ENCODE measurements around the gene CAPN11.
A peak's percentile ranks its signal among the peaks of the same experiment; 100 is the strongest.
"Not testable (repeated sequence)": the region's sequence is repeated elsewhere in the genome, so short reads cannot be mapped to it uniquely, and the experiment has no call there.

Gene CAPN11

DNA sequence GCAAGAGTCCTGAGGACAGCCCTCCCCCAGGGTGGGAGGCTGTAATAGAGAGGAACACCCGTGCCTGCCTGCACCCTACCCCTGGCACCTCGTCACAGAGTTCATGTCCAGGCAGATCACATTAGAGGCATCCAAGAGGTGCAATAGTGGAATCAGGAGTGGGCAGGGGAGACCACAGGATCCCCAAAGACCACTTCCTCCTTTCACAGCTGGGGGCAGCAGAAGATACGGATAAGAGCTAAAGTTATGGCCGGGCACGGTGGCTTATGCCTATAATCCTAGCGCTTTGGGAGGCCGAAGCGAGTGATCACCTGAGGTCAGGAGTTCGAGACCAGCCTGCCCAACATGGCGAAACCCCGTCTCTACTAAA, 1.5 kb upstream of the CAPN11 start:
- DNase-seq, result no peak

DNA sequence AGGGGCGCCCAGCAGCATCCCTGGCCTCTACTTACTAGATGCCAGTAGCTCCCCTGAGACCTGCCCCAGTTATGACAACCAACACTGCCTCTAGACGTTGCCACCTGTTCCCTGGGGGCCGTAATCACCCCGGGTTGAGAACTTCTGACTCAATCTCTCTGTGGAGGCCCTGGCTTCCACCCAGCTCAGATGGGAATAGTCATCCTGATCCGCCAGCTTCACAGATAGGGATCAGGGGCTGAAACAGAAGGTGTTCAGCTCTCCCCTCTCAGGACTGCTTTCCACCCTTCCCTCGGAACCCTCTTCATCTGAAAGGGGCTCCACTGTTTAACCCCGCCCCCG, 3.3 kb downstream of the CAPN11 start:
- DNase-seq, result no peak

GRCh38 chr6:44162876-44163625, 4.4 kb downstream of the CAPN11 start:
- DNase-seq, result no peak

- DNase-seq, result no peak
These were observed 7.5 kb downstream of the CAPN11 start for GRCh38 chr6:44166116-44166515.

- no peak for DNase-seq
These were observed 8.1 kb downstream of the CAPN11 start for GRCh38 chr6:44166591-44167184.

GRCh38 chr6:44167567-44167966, 8.9 kb downstream of the CAPN11 start:
- no peak for DNase-seq

GRCh38 chr6:44169154-44169553, 10.5 kb downstream of the CAPN11 start:
- DNase-seq, result no peak

DNA sequence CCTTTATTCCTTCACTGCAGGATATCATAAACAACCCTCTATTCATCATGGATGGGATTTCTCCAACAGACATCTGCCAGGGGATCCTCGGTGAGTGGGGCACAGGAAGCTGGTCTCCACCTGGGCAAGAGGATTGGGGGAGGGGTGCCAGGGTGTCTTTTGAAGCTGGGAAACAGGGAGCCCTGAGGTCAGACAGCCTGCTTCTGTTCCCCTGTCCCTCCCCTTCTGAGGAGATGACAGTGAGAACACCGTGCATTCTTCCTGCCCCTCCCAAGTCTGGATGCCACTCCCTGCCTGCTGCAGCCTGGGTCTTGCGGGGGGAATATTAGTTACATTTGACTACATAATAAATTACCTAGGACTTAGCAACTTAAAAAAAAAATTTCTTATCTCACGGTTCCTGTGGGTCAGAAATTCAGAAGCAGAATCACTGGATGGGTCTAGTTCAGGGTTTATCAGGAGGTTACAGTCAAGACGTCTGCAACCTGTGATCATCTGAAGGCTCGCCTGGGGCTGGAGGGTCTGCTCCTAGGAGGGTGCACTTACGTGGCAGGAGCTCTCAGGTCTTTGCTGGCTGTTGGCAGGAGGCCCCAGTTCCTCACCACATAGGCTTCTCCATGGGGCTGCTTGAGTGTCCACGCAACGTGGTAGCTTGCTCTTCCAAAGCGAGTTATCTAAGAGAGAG, 11.4 kb downstream of the CAPN11 start:
- no peak for DNase-seq

DNA sequence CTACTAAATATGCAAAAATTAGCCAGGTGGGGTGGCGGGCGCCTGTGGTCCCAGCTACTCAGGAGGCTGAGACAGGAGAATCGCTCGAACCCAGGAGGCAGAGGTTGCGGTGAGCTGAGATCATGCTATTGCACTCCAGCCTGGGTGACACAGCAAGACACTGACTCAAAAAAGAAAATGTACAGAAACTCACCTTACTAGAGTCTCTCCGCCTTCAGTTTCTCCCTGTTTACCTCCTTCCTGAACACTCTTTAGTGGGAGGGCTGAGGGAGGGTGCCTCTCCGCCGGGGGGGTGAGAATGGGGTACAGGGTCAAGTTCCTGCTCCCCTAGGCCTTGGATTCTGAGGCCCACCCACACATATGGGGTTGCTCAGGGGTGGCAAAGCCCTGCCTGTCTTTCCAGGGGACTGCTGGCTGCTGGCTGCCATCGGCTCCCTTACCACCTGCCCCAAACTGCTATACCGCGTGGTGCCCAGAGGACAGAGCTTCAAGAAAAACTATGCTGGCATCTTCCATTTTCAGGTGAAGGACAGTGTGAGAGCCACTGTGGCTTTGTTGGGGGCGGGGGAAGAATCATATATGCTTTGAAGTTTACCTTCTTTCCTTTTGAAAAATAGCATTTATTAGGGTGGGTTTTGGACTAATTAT, 13.4 kb downstream of the CAPN11 start:
- no peak for DNase-seq

- peak; percentile 67 for DNase-seq
These were observed 14.3 kb downstream of the CAPN11 start for GRCh38 chr6:44172731-44173500.

- no peak for DNase-seq
These were observed 17.6 kb downstream of the CAPN11 start for GRCh38 chr6:44176130-44176761.

DNA sequence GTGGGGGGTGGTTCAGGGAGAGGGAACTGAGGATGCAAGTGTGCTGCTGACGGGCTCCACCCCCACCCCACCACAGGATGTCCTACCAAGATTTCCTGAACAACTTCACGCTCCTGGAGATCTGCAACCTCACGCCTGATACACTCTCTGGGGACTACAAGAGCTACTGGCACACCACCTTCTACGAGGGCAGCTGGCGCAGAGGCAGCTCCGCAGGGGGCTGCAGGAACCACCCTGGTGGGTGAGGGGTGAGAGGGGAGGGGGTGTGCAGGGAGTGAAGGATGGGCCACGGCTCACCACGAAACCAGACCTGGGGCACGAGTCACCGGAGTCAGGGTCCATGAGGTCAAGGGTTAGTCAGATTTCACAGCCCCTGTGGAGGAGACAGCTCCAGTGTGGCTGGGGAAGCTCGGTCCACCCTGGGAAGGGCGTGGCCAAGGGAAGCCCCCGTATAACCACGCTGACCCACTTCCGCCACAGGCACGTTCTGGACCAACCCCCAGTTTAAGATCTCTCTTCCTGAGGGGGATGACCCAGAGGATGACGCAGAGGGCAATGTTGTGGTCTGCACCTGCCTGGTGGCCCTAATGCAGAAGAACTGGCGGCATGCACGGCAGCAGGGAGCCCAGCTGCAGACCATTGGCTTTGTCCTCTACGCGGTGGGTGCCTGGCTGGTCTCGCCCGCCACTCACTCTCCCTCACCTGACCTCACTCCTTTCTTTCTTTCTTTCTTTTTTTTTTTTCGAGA, 18.3 kb downstream of the CAPN11 start:
- no peak for DNase-seq

GRCh38 chr6:44177691-44178423, 19.2 kb downstream of the CAPN11 start:
- DNase-seq, result no peak

DNA sequence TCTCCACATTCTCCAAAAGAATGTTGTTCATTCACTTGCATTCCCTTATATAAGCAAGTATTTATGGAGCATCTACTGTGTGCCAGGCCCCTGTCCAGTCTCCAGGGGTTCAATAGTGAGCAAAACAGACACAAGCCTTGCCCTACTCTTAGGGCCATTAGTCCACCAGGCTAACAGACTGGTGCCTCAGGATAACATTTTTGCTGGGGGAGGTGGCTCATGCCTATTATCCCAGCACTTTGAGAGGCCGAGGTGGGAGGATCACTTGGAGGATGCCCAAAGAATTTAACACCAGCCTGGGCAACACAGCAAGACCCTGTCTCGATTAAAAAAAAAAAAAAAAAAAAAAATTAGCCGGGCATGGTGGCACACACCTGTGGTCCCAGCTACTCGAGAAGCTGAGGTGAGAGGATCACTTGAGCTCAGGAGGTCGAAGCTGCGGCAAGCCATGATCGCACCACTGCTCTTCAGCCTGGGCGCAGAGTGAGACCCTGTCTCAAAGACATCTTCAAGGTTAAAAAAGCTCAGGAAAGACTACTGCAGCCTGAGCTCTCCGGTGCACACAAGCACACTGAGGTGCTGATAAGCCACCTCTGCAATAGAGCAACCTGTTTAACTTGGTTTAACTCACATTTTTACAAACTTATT, 19.9 kb downstream of the CAPN11 start:
- DNase-seq, result no peak

GRCh38 chr6:44179072-44179536, 20.5 kb downstream of the CAPN11 start:
- no peak for DNase-seq

- no peak for DNase-seq
These were observed 21.0 kb downstream of the CAPN11 start for GRCh38 chr6:44179648-44180047.

GRCh38 chr6:44180406-44180805, 21.8 kb downstream of the CAPN11 start:
- no peak for DNase-seq

GRCh38 chr6:44180886-44181285, 22.3 kb downstream of the CAPN11 start:
- DNase-seq, result no peak

DNA sequence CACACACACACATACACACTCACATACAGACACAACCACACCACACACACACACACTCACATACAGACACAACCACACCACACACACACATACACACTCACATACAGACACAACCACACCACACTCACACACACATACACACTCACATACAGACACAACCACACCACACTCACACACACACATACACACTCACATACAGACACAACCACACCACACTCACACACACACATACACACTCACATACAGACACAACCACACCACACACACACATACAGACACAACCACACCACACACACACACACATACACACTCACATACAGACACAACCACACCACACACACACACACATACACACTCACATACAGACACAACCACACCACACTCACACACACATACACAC, 23.2 kb downstream of the CAPN11 start:
- not testable (repeated sequence) for DNase-seq

DNA sequence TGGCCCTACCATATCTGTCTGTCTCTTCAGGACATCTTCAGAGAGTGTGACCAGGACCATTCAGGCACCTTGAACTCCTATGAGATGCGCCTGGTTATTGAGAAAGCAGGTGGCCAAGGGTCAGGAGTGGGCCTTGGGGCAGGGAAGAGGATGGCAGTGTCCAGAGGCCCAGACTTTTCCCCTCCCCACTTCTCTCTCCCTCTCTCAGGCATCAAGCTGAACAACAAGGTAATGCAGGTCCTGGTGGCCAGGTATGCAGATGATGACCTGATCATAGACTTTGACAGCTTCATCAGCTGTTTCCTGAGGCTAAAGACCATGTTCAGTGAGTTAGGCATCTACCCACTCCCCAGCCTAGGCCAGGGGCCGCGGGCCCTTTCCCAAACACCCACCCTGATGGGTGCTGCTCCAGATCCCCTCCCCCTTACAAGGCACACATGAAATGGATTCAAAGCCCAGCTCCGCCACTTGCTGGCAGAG, 24.3 kb downstream of the CAPN11 start:
- DNase-seq, result no peak

All from NCI-H2029 treated with DMSO at 0.1 percent for 48 hours (cell line).